Epithelial cell of proximal tubule (primary cell): ENCODE data around the gene IQSEC1. TPM values are rescaled to one million over a fixed set of nuclear protein-coding genes. Genes with fewer than 3 reads are reported as not detected.

Experiments
- DNase-seq: peaks from one replicate; pipeline ENCODE4 v3.0.0-alpha.2; 2011; ENCODE audit warnings: low read depth
- H3K4me3 ChIP-seq: 2 replicates; pipeline ENCODE4 v1.5.1; 2011; ENCODE audit warnings: low read depth, mild to moderate bottlenecking, low read length
- CTCF ChIP-seq: conservative IDR thresholded peaks from 2 replicates; pipeline ENCODE4 v1.5.1; 2012; ENCODE audit warnings: low read depth, mild to moderate bottlenecking, low read length
- total RNA-seq: library from RNA; depleted of rRNA; stranded (reverse); fragments of >200 nt; gene quantifications from 2 replicates; pipeline ENCODE4 v1.2.3, GENCODE V29; 2015

The IQSEC1 gene
- total RNA-seq, 1 donor from 2014 or later: 8.8 TPM

- TF ChIP-seq CTCF: no peak
- peak overlapping the region; percentile 9 for H3K4me3 ChIP-seq
- no peak for DNase-seq
Measured at GRCh38 chr3:12891391-12891984, 181.7 kb downstream of the IQSEC1 start.

- no peak for TF ChIP-seq CTCF
- no peak overlapping the region for H3K4me3 ChIP-seq
- no peak for DNase-seq
Measured at GRCh38 chr3:12890610-12891390, 182.4 kb downstream of the IQSEC1 start.

- no peak for DNase-seq
- no peak for TF ChIP-seq CTCF
- no peak overlapping the region for H3K4me3 ChIP-seq
Measured at GRCh38 chr3:12886736-12887135, 186.5 kb downstream of the IQSEC1 start.

- no peak for TF ChIP-seq CTCF
- no peak for DNase-seq
- no peak overlapping the region for H3K4me3 ChIP-seq
Measured at GRCh38 chr3:12886106-12886679, 187.0 kb downstream of the IQSEC1 start.

GRCh38 chr3:12885583-12885930 is 187.7 kb downstream of the IQSEC1 start:
- TF ChIP-seq CTCF: no peak
- H3K4me3 ChIP-seq: no peak overlapping the region
- no peak for DNase-seq

- no peak overlapping the region for H3K4me3 ChIP-seq
- no peak for TF ChIP-seq CTCF
- DNase-seq: no peak
Measured at GRCh38 chr3:12884790-12885582, 188.2 kb downstream of the IQSEC1 start.
